GM12892 (cell line): ENCODE results near the gene FLT3.
"Not testable (repeated sequence)": the region's sequence is repeated elsewhere in the genome, so short reads cannot be mapped to it uniquely, and the experiment has no call there.

Experiments
- DNase-seq: peaks from one replicate; pipeline ENCODE4 v3.0.0; 2011; ENCODE audit not compliant: insufficient read length
- FAIRE-seq: peaks from 2 replicates; lab custom pipeline; 2011; peaks lifted over from hg19 to GRCh38; lab: Jason Lieb, UNC
- POLR2A ChIP-seq: IDR thresholded peaks from 2 replicates; pipeline ENCODE4 v1.6.1; 2011; ENCODE audit warnings: low read depth, low read length, control low read depth
- POLR2AphosphoS5 ChIP-seq: IDR thresholded peaks from 2 replicates; pipeline ENCODE4 v1.6.1; 2011; ENCODE audit warnings: low read depth, low read length, control low read depth
- TAF1 ChIP-seq: IDR thresholded peaks from 2 replicates; pipeline ENCODE4 v1.6.1; 2011; ENCODE audit warnings: low read depth, mild to moderate bottlenecking, control low read depth, low read length, borderline replicate concordance

FLT3 gene

GRCh38 chr13:28033894-28034655 lies 66.3 kb downstream of the FLT3 start:
- no peak for TF ChIP-seq POLR2AphosphoS5
- TF ChIP-seq TAF1, result no peak
- TF ChIP-seq POLR2A, result no peak
- FAIRE-seq (no peak), DNase-seq (no peak)

DNA sequence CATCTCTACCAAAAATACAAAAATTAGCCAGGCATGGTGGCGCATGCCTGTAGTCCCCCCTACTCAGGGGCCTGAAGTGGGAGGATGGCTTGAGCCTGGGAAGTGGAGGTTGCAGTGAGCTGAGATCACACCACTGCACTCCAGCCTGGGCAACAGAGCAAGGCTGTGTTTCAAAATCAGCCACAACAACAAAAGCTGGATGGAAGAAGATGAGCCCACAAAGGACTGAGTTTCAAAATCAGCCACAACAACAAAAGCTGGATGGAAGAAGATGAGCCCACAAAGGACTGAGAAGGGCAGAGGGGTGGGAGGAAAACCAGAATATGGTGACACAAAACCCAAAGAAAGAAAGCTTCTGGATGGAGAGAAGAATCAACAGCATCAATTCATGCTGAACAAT lies 67.9 kb downstream of the FLT3 start:
- DNase-seq, FAIRE-seq: not testable (repeated sequence)

DNA sequence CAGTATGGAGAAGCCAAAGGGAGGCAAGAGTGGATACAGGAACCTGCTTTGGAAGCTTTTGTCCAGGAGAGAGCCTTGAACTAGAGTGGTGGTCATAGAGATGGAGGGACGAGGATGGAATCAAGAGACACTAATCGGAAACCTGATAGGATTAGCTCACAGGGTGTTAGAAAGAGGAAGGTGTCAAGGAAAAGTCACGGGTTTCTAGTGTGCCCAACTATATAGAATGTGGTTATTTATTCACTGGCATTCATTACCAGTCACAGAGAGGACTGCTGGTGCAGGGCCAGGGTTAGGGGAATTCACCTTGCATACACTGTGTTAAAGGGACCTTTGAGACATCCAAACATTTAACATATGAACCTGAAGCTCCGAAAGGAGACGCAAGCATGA lies 68.5 kb downstream of the FLT3 start:
- no peak for FAIRE-seq
- DNase-seq, result no peak
- no peak for TF ChIP-seq POLR2AphosphoS5
- no peak for TF ChIP-seq TAF1
- TF ChIP-seq POLR2A, result no peak

DNA sequence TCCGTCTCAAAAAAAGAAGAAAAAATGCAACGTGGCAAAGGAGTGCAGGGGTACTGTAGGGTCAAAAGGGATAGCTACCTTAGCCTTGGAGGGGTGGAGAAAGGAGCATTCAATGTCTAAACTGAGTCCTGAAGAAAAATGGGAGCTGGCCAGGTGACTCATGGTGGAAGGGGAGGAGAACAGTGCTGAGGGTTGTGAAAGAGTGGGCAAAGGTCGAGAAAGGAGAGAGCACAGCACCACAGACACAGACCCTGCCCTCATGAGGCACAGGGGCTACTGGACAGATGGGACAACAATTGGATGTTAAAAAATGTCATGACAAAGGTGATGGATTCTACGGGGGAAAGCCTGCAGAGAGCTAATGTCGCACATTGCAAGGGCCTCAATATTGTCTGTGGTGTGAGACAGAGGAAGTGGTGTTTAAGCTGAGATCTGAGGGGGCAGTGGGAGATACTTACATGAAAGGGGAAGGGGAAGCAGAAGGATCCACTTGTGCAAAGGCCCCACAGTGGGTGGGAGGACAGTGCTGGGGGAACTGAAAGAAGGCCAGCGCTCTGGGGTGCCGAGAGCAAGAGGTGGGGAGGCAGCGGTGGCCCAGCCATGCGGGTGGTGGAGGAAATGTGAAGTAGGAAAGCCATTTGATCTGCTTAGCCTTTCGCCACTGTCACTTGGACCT lies 69.0 kb downstream of the FLT3 start:
- TF ChIP-seq POLR2AphosphoS5, result no peak
- TF ChIP-seq TAF1, result no peak
- no peak for TF ChIP-seq POLR2A
- FAIRE-seq (peak; percentile 63), DNase-seq (no peak)

DNA sequence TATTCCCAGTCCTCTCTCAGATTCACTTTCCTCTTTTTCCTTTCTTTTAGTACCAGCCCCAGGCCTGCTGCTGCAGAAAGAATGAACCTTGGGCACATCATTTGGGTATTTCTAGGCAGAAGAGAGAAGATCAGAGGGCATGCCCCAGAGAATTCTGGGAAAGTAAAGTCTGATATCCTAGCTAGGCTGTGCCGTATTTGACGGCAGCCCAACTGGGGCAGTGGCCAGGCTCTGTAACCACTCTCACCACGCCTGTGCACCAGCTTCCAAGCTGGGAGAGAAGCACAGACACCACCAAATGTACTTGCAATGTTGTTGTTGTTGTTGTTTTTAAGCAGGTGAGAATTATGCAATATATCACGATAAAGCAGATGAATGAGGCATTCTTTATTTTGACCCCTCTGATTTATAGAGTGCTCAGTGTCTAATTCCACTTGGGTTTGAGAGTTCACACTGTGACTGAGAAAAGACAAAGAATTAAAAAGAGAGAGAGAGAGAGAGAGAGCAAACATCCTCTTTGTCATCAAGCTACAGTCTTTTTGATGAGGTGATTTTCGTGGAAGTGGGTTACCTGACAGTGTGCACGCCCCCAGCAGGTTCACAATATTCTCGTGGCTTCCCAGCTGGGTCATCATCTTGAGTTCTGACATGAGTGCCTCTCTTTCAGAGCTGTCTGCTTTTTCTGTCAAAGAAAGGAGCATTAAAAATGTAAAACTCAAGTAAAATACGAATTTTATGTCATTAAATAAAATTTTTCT lies 72.6 kb downstream of the FLT3 start:
- no peak for TF ChIP-seq TAF1
- no peak for TF ChIP-seq POLR2AphosphoS5
- TF ChIP-seq POLR2A, result no peak
- DNase-seq (no peak), FAIRE-seq (no peak)

- FAIRE-seq, result no peak
- no peak for DNase-seq
- TF ChIP-seq POLR2AphosphoS5, result no peak
- no peak for TF ChIP-seq TAF1
- TF ChIP-seq POLR2A, result no peak
Observed at GRCh38 chr13:28027071-28027470, 73.3 kb downstream of the FLT3 start.

GRCh38 chr13:28026508-28026907 lies 73.9 kb downstream of the FLT3 start:
- TF ChIP-seq POLR2AphosphoS5 (no peak), POLR2A (no peak), TAF1 (no peak)
- DNase-seq, result no peak
- no peak for FAIRE-seq

GRCh38 chr13:28022848-28023518 lies 77.4 kb downstream of the FLT3 start:
- no peak for DNase-seq
- TF ChIP-seq TAF1 (no peak), POLR2A (no peak), POLR2AphosphoS5 (no peak)
- FAIRE-seq, result no peak

DNA sequence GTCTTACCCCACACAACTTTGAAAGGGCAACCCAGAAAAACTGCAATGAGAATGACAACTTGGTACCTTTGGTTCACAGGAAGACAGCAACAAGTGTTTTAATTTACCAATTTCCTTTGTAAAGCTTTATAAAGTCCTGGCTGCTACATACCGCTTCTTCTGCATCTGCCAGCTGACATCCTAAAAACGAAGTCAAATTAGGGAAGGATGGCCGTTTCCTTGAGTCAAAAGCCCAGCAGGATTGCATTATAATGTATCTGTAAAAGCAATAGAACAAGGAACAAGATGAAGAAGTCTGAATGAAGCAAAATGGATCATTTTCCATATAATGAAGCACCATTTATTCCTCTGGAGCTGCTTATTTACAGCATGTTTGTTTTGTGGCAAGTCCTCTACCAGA lies 86.1 kb downstream of the FLT3 start:
- FAIRE-seq, result no peak
- DNase-seq, result no peak
- TF ChIP-seq TAF1 (no peak), POLR2A (no peak), POLR2AphosphoS5 (no peak)

- no peak for FAIRE-seq
- TF ChIP-seq POLR2AphosphoS5 (no peak), POLR2A (no peak), TAF1 (no peak)
- DNase-seq, result no peak
Observed at GRCh38 chr13:28013482-28013881, 86.9 kb downstream of the FLT3 start.

DNA sequence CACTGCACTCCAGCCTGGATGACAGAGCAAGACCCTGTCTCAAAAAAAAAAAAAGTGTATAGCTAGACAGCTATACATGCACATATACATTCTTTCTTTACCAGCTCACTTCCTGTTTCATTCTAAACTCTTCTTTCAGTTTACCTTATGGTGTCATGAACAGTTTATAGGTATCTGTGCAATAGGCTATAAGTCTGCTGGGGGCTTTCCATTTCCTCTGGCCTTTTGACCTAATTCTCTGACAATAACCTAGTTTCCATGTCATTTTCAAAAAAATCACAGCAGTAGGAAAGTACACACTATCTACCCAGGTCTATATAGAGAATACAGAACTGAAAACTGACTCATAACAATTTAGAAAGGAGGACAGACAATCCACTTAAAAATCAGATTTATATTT lies 87.5 kb downstream of the FLT3 start:
- TF ChIP-seq TAF1 (no peak), POLR2AphosphoS5 (no peak), POLR2A (no peak)
- DNase-seq, result no peak
- peak; percentile 51 for FAIRE-seq
